Measurements from ENCODE around the gene BMP8A.

Gene BMP8A

DNA sequence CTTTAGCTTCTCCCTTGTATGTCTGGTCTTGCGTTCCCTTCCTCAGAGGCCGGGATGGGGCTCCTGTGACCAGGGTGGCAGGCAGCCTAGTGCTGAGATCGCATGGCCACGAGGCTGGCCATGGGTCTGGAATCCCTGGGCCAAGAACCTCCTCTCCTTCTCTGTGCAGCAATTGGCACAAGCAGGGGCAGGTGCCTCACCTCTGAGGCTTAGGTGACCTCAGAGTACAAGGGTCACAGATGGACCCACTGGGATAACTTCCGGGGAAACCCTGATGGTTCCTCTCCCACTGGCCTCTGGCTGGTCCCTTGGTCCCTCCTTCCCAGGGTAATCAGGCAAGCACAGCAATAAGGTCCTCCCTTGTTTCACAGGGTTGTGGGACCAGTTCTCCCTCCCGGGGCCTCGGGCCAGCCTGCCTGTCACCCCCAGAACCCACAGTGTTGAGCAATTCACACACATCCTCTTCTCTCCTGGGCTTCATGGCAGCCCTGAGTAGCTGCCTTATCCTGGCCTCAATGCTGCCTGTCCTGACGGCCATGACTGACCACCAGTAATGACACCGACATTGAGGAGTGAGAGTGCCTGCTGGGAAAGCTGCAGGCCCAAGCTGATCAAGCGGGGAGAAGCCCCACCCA, 38.6 kb downstream of the BMP8A start:
- peak; percentile 87 for DNase-seq

DNA sequence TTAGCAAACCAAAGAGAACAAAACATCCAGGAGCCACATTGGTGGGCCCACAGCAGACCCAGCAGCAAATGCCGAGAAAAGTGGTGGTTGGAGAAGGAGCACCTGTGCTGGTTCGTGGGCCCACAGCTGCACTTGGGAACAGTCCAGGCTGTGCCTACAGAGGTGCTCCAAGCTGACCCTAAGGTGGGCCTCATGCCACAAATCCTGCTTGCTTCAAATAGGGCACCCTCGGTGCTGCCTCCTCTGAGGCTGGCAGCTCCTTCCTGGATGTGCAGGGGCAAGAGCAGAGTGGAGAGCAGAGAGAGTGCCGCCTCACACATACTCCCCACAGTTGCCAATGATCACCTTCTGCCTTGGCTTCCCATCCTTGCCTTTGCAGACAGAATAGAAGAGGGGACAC, 40.1 kb downstream of the BMP8A start:
- no peak for DNase-seq

DNA sequence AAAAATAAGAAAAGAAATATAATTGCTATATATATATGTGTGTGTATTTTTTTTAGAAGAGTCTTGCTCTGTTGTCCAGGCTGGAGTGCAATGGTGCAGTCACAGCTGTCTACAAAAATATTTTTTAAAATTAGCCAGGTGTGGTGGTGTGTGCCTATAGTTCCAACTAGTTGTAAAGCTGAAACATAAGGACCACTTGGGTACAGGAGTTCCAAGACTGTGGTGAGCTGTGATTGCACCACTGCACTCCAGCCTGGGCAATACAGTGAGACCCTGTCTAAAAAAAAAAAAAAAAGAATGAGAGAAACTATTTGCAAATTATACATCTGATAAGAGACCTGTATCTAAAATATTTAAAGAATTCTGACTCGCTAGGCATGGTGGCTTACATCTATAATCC, 42.0 kb downstream of the BMP8A start:
- DNase-seq: no peak

DNA sequence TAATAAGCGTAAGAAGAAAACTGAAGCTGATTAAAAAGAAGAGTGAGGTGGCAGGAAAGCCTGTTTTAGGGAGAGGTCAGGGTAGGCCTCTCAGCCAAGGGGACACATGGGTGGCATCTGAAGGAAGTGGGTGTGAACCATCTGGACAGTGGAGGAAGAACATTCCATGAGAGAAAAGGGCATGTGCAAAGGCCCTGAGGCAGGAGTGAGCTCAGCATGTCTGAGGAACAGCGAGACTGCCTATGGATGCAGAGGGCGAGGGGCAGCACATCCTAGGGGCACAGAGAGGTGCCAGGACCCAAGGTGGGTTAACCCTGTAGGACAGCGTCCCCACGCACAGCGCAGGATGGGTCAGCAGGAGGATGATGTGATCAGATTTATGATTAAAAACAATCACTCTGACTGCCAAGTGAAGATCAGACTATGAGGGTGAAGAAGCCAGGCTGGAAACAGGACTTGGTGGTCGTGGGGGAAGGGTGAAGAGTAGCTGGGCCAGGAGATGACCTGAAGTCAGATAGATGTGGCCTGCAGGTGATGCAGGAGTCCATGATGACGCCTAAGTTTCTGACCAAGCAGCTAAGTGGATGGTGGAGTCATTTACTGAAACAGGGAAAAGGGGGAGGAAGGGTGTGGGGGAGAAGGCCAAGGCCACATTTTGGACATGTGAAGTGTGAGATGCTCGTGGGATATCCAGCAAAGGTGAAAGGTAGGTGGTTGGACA, 47.3 kb downstream of the BMP8A start:
- no peak for DNase-seq

DNA sequence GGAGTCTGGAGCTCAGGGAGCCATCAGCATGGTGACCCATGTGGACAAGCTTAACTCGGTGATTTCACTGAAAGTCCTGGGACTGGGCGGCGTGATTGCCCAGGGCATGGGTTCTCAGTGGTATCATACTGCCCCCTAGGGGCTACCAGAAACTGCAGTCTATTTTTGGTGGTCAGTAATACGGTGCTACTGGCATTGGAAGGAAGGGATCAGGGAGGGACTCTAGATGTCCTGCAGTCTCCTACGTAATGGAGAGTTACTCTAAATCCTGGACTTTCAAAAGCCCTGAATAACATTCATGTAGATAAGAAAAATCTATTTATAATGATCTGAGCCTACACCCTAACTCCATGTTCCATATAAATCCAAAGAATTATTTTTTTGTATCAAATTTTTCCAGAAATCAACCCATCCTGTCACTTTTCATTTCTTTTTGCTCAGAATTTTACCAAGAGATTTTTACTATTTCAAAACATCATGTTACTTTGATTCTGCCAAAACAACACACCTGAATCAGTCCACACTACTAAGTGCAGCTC, 47.9 kb downstream of the BMP8A start:
- peak; percentile 56 for DNase-seq

DNA sequence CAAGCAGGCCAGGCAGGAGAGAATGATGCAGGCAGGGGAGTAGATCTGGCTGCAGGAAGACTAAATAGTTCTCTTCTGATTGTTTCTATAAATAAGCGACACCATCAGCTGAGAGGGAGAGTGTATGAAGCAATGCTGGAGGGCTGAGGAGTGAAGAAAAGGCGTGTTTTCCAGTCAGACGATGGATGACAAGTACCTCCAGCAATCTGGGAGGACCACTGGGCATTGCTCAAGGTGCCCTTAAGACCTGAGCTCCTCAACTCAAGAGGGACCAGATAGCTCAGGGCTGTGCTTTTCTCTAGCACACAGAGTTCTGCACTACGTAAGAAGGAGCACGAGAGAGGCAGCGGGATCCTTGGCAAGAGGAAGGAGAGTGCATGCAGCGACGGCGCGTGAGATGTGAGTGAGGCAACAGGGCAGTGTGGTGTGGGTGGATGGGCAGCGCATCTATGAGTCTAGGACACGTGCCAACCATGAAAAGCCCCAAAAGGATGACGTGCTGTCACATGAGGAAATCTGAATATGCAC, 49.1 kb downstream of the BMP8A start:
- peak; percentile 79 for DNase-seq

DNA sequence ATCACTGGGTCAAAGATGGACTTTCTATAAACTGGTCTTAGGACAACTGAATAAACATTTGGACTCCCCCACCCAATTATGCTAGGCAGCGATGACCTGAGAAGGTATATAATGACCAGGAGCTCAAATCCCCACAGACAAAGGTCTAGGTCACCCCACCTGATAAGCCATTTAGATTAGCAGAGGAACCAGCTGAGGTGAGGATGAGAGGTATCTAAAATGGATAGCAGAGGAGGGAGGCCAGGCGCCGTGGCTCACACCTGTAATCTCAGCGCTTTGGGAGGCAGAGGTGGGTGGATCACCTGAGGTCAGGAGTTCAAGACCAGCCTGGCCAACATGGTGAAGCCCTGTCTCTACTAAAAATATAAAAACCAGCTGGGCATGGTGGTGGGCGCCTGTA, 51.5 kb downstream of the BMP8A start:
- no peak for DNase-seq

DNA sequence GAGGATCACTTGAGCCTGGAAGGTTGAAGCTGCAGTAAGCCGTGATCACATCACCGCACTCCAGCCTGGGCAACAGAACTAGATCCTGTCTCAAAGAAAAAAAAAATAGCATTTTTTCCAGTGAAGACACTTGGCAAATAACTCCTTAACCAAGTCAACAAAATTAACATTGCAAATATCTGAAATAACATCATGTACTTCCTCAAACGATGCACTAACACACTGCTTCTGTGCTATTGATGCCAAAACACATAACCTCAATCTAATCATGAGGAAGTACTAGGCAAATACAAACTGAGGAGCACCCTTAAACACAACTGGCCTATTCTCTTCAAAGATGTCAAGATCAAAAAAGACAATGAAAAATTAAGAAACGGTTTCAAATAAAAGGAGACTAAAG, 52.9 kb downstream of the BMP8A start:
- peak; percentile 43 for DNase-seq

DNA sequence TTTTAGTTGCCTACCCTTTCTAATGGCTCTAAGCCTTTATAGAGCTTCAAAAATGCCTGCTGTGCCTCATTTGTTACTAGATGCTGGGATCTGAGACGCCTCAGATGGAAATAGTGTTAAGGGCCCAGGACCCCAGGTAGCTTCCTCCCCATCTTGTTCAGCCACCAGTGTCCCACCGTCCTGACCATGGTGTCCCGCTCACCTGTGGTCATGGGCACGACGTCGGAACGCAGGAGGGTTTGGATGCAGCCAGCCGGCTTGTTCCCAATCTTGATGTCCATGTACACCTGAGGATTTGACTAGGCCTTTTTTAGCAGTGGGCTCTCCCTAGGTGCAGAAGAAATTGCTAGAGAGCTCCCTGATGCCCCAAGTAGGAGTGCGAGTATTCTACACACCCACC, 54.1 kb downstream of the BMP8A start:
- DNase-seq: no peak

DNA sequence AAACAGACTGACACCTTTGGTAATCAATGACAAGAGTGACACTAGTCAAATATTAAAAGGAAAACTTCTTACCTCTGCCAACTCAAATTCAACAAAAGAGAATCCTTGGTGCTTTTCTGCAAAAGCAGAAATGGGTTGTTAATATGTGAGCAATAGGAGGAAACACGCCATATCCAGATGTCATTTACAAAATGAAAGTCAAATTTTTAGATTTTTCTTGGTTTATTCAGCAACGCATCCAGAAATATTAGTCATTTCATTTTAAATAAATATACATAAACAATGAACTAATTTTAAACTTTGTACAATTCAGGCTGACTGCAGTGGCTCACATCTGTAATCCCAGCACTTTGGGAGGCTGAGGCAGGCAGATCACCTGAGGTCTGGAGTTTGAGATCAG, 62.8 kb downstream of the BMP8A start:
- DNase-seq: no peak

DNA sequence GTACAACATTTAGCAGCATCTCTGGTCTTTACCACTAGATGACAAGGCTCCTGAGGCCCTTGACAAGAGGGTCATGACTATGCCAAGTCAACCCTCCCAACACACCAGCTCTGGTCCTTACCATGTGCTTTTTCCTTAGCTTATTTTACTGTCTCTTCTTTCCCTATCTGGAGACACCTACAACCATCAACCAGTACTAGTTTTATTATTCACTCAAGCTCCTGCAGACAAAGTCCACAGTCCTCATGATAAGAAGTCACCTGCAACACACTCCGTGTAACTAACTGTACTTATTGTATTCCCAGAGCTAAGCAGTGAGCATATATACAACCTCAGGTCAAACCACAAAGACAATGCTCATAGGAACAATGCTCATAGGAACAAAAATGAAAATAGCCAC, 69.8 kb downstream of the BMP8A start:
- DNase-seq: no peak

DNA sequence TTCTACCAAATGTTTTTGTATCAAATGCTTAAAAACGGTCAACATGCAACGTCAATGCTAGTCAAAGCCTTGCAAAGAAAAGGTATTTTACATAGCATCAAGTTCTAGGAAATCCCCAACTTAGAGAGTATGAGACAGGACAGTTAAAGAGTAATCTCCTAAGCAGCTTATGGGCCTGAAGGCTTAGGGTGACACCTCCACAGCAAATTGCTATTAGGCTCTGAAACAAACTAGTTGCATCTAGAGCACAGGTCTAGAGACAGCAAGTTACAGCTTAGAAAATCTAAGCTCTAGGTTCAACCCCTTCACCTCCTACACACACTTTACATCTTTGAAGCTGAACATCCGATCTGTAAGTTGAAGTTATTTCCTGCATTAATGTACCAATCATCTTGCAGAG, 71.5 kb downstream of the BMP8A start:
- DNase-seq: no peak

DNA sequence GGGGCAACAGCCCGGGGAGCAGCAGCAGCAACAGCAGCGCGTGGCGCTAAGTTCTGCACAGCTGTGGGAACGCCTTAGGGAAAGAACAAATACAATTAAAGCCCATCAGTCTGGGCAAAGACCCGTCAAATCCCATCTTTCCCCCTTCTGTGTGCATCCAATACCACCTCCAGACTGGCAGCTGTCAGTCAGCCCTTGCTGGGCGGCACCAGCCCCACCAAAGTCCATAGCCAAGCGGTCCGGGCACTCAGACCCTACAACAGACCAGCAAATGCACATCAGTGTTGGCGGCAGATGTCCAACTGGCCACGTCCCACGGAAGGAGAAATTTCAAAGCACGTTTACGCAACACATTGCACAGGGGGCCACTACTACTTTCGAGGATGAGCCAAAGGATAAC, 72.2 kb downstream of the BMP8A start:
- no peak for DNase-seq

DNA sequence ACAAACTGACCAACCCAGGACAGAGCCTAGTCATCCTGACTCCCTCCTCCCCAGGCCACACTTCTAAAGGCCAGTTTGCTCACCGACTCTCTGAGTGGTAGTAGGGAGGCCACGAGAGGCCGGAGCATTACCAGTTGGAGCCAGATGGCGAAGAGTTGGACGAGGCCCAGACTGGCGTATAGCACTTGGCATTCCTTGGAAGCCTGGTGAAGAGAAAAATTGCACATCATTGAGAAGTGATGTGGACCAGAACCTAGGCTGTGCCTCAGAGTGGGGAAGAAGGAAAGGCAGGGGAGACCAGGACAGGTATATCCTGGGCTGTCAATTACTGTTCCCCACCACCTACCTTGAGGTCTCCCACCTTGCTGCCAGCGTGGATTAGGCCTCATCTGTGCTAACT, 72.9 kb downstream of the BMP8A start:
- DNase-seq: no peak

DNA sequence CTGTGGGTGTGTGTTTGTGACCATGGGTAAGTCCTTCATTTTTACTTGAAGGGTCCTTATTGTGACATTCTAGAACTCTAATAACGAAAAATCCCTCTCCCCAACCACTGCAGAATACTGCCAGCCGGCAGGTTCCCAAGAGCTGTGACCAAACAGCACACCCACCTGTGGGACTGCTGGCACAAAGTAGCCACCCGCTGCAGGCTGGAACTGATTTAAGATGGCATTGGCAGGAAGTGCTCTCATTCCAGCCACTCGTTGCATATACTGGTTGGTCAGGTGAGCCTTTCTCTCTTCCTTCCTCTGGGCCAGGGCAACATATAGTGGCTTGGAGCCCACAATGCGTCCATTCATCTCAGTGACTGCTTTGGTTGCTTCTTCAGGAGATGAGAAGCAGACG, 73.5 kb downstream of the BMP8A start:
- DNase-seq: no peak

DNA sequence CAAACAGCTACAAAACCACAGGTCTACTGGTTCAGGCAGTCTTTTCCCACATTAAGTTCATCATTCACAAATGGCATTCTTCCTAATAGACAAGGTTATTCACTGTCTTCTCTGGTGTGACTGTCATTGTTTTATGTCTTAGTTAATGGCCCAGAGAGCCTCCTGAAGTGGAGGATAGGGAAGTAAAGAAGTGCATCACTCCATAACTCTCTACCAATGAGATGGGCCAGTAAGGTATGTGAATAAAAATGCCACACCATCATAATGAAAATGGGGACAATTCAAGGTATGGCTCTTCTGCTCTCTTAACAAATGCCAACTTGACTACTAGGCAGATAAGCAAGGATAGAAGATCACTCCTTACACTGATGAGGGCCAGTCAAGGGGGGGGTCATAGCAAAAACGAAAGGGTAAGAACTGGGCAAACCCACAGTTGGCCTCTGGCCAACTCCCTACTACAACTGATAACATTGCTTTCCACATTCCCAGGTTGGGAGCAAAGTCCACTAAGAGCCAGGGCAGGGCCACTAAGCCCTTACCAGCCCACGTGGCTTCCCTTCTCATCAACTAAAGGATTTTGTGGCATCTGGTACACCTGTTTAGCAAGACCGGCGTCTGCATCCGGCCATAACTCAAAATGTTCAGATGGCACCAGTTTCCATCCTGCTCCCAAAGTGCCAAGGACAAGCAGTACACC, 75.2 kb downstream of the BMP8A start:
- DNase-seq: no peak

DNA sequence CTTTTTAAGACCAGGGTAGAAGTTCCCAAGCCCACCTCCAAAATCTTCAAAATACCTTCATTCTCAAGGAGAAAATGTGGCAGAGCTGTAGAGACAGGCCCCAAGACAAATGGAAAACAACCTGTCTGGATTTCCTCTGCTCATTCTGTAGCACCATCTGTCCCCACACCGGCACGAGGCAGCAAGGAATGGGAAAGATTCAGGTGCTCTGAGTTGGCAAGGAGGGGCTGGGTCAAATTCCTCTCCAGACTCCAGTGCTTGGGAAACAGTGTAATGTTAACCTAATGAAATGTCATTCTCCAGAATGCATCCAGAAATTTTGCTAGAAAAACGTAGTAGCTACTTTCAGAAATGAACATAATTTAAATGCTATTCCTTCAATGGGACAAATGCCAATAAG, 75.9 kb downstream of the BMP8A start:
- DNase-seq: no peak

DNA sequence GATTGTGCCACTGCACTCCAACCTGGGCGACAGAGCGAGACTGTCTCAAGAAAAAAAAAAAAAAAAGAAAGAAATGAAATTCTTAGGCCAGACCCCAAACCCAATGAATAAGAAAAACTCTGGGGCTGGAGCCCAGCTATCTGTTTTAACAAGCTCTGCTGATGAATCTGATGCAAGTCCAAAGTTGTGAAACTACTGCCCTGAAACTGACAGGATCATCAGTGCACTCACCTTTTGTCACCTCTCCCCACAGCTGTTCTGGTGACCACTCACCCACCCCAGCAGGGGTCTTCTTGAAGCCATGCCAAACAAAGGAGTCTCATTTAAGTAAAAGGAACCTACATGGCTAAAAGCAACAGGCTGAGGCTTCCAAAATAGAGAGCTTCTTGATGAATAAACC, 76.8 kb downstream of the BMP8A start:
- DNase-seq: no peak

DNA sequence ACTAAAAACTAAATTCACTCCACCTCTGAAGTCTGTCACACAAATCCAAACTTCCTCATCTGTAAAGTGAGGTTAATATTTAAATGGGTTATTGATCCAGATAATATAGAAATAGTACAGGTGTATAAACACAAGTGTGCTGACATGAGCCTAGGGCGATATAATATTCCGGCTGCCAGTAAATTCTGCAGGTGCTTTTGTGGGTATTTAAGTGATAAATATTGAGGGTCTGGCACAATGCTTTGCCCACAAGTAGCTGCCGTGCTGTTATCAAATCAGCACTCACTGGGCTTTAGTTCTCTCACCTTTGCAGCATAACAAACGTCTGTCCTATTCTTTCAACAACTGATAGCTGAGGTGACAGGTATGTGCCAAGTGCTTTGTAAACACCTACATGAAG, 77.6 kb downstream of the BMP8A start:
- no peak for DNase-seq

DNA sequence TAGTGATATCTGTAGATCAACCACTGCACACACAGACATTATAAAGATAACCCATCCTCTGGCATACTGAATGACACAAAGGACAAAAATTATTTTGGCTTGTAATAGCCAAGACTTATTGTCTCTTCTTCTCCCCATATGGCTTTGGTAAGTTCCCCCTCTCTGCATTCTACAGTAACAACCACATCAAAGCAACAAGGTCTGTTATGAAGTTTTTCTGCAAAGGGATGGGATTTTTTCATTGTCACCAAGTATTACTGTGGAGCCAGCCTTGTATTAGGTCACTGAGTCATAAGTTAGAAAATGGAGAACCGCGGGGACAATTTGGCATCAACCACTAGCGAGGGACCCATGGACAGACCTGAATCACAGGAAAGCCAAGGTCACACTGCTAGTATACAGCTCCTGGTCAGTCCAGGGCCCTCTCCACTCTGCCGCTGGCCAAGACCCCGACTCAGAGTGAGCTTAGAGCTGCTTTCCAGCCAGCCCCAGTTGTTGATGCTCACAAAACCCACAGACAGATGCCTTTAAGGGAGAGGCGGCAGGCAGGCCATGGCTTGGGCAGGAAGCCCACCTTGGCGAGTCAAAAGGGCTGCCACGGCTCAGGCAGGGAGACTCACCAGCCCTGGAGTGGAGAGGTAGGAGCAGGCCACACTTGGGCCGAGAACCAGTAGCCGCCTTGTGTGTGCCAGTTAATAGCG, 79.2 kb downstream of the BMP8A start:
- DNase-seq: no peak

DNA sequence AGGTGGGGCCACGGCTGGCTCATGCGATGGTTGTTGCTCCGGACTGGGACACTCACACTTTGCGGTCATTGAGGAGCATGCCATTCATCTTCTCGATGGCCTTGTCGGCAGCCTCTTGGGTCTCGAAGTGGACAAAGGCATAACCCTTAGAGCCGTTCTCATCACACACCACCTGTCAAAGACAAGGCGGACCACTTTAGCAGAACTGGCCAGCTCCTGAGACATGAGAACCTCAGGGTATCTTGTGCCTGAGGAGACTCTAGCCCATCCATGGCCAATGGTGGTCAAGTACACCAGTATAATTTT, 79.7 kb downstream of the BMP8A start:
- DNase-seq: no peak

DNA sequence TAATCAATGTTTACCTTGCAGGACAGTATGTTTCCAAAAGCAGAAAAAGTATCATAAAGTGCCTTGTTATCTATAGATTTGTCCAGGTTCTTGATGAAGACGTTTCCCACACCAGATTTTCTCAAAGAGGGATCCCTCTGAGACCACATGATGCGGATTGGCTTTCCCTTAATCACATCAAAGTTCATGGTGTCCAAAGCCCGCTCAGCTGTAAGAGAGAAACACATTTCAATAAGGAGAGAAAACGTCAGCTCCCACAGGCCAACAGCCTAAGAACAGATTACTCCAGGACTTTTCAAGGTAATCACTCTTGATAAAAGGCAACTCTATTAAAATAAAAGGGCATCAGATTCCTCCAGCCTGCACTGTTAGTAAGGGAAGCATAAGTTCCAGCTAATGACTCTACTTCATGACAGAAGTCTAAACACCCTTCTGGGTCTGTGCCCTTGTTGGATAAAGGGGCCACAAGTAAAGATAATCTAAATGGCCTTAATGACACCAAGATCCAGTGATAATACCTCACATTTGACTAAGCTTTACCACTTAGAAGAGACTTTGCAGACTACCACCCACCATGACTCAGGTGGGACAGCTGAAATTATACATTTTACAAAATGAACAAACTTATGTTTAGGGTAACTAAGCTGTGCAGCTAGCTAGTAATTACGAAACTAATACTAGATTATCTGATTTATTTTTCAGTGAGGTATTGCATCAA, 81.1 kb downstream of the BMP8A start:
- DNase-seq: no peak

DNA sequence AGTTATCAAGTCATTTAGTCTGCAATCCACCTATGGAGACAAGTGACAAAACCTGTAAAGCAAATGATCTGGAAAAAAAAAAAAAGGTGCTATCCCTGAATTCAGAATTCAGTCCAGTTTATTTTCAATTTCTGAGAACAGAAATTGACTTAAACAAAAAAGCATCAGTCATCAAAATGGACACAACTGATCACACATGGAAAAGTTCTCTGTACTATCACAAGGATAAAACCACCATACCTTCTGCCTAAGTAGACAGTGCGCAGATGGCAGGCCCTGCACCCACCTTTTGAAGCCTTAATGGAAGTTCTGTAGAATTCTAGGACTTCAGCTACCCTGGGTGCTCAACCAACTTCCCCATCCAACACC, 81.6 kb downstream of the BMP8A start:
- DNase-seq: no peak

All from MV-4-11 (cell line).